Measurements from ENCODE around the gene SLC25A22. TPM values are rescaled to one million over a fixed set of nuclear protein-coding genes. Genes with fewer than 3 reads are reported as not detected.
A peak's percentile ranks its signal among the peaks of the same experiment; 100 is the strongest.

Gene SLC25A22
- total and polyA plus RNA-seq, 10 of the 15 experiments (the other 5 are each of a cell fraction or from before 2014, with no cell fraction given): 0.27 to 27.0 (median 8.2) TPM

GRCh38 chr11:826227-826621 is 28.1 kb upstream of the SLC25A22 start:
- no peak overlapping the region for H3K9ac ChIP-seq (ENCODE audit: control insufficient read depth, insufficient read depth, low read length)
- H2AFZ ChIP-seq (ENCODE audit: control insufficient read depth, low read depth, low read length): no peak overlapping the region
- DNase-seq (ENCODE audit: low read depth, low spot score) (no peak), FAIRE-seq (no peak), ATAC-seq (peak; percentile 9)
- no peaks in the 10 kb centered on the region for H3K79me2 ChIP-seq (ENCODE audit: control insufficient read depth, insufficient read depth, low read length)
- no peaks in the 10 kb centered on the region; a peak in 3 of 4 replicates for H3K27me3 ChIP-seq (replicated peaks in 1 of 2; ENCODE audit: control insufficient read depth in 2 of 2, insufficient read depth in 2 of 2, low read length in 1 of 2)
- POLR2A ChIA-PET: interaction anchor here (0.7 kb wide), 1 partner anchor 17 kb away, joined by 3 read pairs; no protein-coding TSS in a partner anchor
- CTCF ChIA-PET: no interaction called here
- peak overlapping the region; percentile 93 for H3K4me3 ChIP-seq
- H3K36me3 ChIP-seq (ENCODE audit: control insufficient read depth in 2 of 2, insufficient read depth in 2 of 2, low read length in 1 of 2): no peaks in the 10 kb centered on the region; a peak in 2 of 4 replicates
- no peaks in the 10 kb centered on the region for H3K9me3 ChIP-seq (replicated peaks; ENCODE audit: control insufficient read depth, insufficient read depth, low read length)
- BruUV-seq (replicated peaks): no TSS peak
- in situ Hi-C loops (cut with MboI) (no loop called here), intact Hi-C loops (cut with micrococcal nuclease; ENCODE audit: unreplicated experiment) (no loop called here)
- WGBS (ENCODE audit: insufficient coverage, insufficient replicate concordance, low lambda C conversion rate, missing lambda C conversion rate): 25% methylated on average over 6 of the region's 9 CpGs
- TF ChIP-seq, protein P1, sequence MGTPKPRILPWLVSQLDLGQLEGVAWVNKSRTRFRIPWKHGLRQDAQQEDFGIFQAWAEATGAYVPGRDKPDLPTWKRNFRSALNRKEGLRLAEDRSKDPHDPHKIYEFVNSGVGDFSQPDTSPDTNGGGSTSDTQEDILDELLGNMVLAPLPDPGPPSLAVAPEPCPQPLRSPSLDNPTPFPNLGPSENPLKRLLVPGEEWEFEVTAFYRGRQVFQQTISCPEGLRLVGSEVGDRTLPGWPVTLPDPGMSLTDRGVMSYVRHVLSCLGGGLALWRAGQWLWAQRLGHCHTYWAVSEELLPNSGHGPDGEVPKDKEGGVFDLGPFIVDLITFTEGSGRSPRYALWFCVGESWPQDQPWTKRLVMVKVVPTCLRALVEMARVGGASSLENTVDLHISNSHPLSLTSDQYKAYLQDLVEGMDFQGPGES (IDR thresholded peaks at IDR 0.05): no peak
- TF ChIP-seq BMI1 (IDR thresholded peaks at IDR 0.05; ENCODE audit: borderline replicate concordance) (no peak), LARP7 (IDR thresholded peaks at IDR 0.05) (no peak), RFX5 (IDR thresholded peaks at IDR 0.05; ENCODE audit: low read depth, low read length) (no peak), SMC3 (IDR thresholded peaks at IDR 0.05; ENCODE audit: borderline replicate concordance, low read length) (no peak), IRF4 (IDR thresholded peaks at IDR 0.05; ENCODE audit: low read depth, low read length) (no peak)
- TF ChIP-seq, protein P2, sequence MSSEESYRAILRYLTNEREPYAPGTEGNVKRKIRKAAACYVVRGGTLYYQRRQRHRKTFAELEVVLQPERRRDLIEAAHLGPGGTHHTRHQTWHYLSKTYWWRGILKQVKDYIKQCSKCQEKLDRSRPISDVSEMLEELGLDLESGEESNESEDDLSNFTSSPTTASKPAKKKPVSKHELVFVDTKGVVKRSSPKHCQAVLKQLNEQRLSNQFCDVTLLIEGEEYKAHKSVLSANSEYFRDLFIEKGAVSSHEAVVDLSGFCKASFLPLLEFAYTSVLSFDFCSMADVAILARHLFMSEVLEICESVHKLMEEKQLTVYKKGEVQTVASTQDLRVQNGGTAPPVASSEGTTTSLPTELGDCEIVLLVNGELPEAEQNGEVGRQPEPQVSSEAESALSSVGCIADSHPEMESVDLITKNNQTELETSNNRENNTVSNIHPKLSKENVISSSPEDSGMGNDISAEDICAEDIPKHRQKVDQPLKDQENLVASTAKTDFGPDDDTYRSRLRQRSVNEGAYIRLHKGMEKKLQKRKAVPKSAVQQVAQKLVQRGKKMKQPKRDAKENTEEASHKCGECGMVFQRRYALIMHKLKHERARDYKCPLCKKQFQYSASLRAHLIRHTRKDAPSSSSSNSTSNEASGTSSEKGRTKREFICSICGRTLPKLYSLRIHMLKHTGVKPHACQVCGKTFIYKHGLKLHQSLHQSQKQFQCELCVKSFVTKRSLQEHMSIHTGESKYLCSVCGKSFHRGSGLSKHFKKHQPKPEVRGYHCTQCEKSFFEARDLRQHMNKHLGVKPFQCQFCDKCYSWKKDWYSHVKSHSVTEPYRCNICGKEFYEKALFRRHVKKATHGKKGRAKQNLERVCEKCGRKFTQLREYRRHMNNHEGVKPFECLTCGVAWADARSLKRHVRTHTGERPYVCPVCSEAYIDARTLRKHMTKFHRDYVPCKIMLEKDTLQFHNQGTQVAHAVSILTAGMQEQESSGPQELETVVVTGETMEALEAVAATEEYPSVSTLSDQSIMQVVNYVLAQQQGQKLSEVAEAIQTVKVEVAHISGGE (CRISPR knock-in tag; IDR thresholded peaks at IDR 0.05): no peak
- H4K20me1 ChIP-seq (ENCODE audit: control insufficient read depth, insufficient read depth): no peaks in the 10 kb centered on the region
- no peak overlapping the region for H3K27ac ChIP-seq (ENCODE audit: control insufficient read depth, insufficient read depth)
- SMC1A ChIA-PET (ENCODE audit: uncharacterized antibody, unreplicated experiment): interaction anchor here (0.6 kb wide), 1 partner anchor 15 kb away, joined by 3 read pairs; no protein-coding TSS in a partner anchor
- RAD21 ChIA-PET (ENCODE audit: unreplicated experiment): no interaction called here
- peaks cover 33% of the 10 kb centered on the region for H3K4me1 ChIP-seq (ENCODE audit: control insufficient read depth, insufficient read depth, low read length)
- H3K4me2 ChIP-seq (ENCODE audit: control insufficient read depth, insufficient read depth): peak overlapping the region; percentile 100
